Measurements from ENCODE around the gene SRGAP3.

SRGAP3 gene

GRCh38 chr3:9207116-9207763, 42.2 kb downstream of the SRGAP3 start:
- no peak overlapping the region for H3K27ac ChIP-seq
- no peak for TF ChIP-seq CTCF (conservative IDR thresholded peaks at IDR 0.05)

- no peak for TF ChIP-seq CTCF (conservative IDR thresholded peaks at IDR 0.05)
- H3K27ac ChIP-seq = no peak overlapping the region
Observed at GRCh38 chr3:9206287-9206686, 43.2 kb downstream of the SRGAP3 start.

- H3K27ac ChIP-seq = no peak overlapping the region
- no peak for TF ChIP-seq CTCF (conservative IDR thresholded peaks at IDR 0.05)
Observed at GRCh38 chr3:9205345-9206143, 43.9 kb downstream of the SRGAP3 start.

GRCh38 chr3:9204253-9204992, 45.0 kb downstream of the SRGAP3 start:
- no peak for TF ChIP-seq CTCF (conservative IDR thresholded peaks at IDR 0.05)
- peak overlapping the region; percentile 43 for H3K27ac ChIP-seq

- no peak overlapping the region for H3K27ac ChIP-seq
- TF ChIP-seq CTCF (conservative IDR thresholded peaks at IDR 0.05) = no peak
Observed at GRCh38 chr3:9203317-9203716, 46.1 kb downstream of the SRGAP3 start.

- no peak overlapping the region for H3K27ac ChIP-seq
- TF ChIP-seq CTCF (conservative IDR thresholded peaks at IDR 0.05) = no peak
Observed at GRCh38 chr3:9202546-9202945, 46.9 kb downstream of the SRGAP3 start.

GRCh38 chr3:9201955-9202354, 47.5 kb downstream of the SRGAP3 start:
- no peak overlapping the region for H3K27ac ChIP-seq
- TF ChIP-seq CTCF (conservative IDR thresholded peaks at IDR 0.05) = no peak

Measured in VCaP (cell line).